GM19397 (cell line): ENCODE measurements around the gene DLGAP1.
A peak's percentile ranks its signal among the peaks of the same experiment; 100 is the strongest.
"Not testable (repeated sequence)": the region's sequence is repeated elsewhere in the genome, so short reads cannot be mapped to it uniquely, and the experiment has no call there.

Experiments
- ATAC-seq: cut with Tn5 transposase; IDR thresholded peaks from one replicate; pipeline ENCODE4 v1.9.1; 2021; ENCODE audit warnings: mild to moderate bottlenecking, moderate library complexity; ENCODE audit not compliant: unreplicated experiment

The DLGAP1 gene

GRCh38 chr18:4455113-4455811, at the start of gene DLGAP1:
TSS of gene DLGAP1 (minus strand) at chr18:4455307.
- ATAC-seq, result peak; percentile 81

GRCh38 chr18:4494703-4495284, 39.7 kb upstream of the DLGAP1 start:
- ATAC-seq, result not testable (repeated sequence)

- no peak for ATAC-seq
These were observed 13.4 kb upstream of the DLGAP1 start for GRCh38 chr18:4468511-4468910.

DNA sequence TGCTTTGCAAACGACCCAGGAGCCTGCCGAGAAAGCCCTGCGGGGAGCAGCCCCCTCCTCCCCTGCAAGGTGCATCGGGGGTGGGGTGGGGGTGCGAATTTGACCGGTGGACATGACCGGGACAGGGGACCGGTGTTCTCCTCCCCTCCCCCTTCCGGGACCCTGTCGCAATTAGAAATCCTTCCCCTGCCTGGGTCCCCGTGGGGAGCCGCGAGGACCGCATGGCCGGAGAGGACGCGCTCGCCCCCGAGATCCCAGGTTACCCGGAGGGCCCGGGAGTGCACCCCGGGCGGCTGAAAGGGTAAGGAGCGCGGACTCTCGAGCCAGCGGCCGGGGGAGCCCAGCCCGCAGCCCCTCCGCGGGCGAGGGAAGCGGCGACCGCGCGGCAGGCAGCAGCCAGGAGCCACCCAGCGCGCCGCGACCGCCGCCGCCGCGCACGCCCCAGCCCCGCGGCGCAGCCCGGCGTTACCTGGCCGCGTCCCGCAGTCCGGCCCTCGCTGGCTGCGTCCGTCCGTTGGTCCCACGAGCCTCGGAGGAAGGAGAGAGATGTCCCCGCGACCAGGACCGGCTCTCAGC, 482 bp downstream of the DLGAP1 start:
- peak; percentile 31 for ATAC-seq

- no peak for ATAC-seq
These were observed 1.1 kb downstream of the DLGAP1 start for GRCh38 chr18:4453874-4454536.

GRCh38 chr18:4453567-4453873, 1.6 kb downstream of the DLGAP1 start:
- ATAC-seq, result no peak

- ATAC-seq, result no peak
These were observed 4.9 kb downstream of the DLGAP1 start for GRCh38 chr18:4450065-4450658.

GRCh38 chr18:4445902-4446301, 9.2 kb downstream of the DLGAP1 start:
- ATAC-seq, result no peak

GRCh38 chr18:4444306-4444705, 10.8 kb downstream of the DLGAP1 start:
- ATAC-seq, result no peak

GRCh38 chr18:4441098-4441497, 14.0 kb downstream of the DLGAP1 start:
- ATAC-seq, result no peak

GRCh38 chr18:4438938-4439337, 16.2 kb downstream of the DLGAP1 start:
- ATAC-seq, result no peak

GRCh38 chr18:4433717-4434116, 21.4 kb downstream of the DLGAP1 start:
- no peak for ATAC-seq

DNA sequence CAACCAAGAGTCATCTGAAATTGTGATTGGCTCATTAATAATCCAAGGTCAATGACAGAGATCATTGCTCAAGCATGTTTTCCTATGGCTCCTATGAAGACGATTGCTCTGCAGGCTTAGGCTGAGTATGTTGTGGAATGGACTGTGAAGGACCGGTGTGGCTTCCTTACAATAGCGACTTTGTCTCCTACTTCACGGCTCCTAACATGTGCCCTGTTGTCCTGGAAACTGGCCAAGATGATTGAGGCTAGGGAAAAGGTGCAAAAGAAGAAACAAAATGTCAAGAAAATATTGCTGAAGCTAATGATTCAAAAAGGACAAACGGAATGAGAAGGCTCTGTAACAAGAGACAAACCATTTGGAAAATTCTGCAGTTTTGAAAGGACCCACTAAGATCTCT, 24.3 kb downstream of the DLGAP1 start:
- ATAC-seq, result no peak

DNA sequence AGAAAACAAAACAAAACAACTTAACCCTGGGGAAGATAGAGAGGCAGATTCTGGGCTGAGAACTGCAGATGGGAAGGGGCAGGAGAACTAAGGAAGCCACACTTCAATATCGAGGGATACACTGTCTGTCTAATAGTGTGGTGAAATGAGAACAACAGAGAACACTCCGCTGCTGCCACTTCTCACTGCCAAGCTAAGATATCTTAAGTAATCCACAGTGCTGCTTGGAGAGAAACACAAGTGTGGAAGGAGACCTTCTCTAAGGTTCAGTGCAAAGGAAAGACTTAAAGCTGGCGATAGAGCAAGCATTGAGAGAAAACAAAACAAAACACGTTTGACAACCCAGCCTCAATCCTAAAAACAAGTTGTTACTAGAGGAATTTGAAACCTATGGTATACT, 37.4 kb downstream of the DLGAP1 start:
- no peak for ATAC-seq

GRCh38 chr18:4416976-4417375, 38.1 kb downstream of the DLGAP1 start:
- ATAC-seq, result no peak

- ATAC-seq, result no peak
These were observed 42.8 kb downstream of the DLGAP1 start for GRCh38 chr18:4412286-4412685.

GRCh38 chr18:4406856-4407255, 48.3 kb downstream of the DLGAP1 start:
- ATAC-seq, result no peak

DNA sequence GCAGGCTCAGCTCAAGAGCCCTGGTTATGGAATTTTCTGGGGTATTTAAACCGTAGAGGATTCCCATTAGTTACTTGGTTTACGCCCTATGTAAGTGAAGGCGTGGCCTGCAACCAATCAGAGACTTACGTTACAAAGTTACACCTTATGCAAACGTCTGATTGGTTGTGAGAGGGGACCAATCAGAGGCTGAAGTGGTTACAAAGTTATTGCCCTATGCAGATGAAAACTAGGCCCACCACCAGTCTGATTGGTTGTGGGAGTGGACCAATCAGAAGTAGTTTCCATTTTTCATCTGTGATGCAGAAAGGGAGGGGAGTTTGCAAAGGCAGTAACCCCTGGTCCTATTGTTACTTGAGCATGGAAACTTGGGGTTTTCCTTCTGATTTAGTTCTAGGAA, 49.1 kb downstream of the DLGAP1 start:
- no peak for ATAC-seq

DNA sequence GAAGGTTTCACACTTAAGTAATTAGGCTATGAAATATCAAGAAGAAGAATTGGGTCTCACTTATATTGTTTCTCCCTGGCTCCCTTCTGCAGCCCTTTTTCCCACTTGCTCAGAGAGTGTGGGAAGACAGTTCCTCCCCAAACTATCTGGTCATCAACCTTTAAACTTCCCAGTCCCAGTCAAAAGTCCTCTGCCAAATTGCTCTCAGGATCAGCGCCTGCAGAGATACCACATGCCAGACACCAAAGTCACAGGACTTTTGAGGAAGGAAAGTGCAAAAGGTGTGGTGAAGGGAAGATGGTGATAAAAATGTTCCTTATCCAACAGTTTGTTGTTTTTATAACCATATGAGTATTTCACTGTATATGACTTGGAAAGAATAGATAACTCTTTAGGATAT, 51.3 kb downstream of the DLGAP1 start:
- no peak for ATAC-seq

- ATAC-seq, result no peak
These were observed 54.2 kb downstream of the DLGAP1 start for GRCh38 chr18:4400911-4401310.

- no peak for ATAC-seq
These were observed 55.2 kb downstream of the DLGAP1 start for GRCh38 chr18:4399929-4400328.

DNA sequence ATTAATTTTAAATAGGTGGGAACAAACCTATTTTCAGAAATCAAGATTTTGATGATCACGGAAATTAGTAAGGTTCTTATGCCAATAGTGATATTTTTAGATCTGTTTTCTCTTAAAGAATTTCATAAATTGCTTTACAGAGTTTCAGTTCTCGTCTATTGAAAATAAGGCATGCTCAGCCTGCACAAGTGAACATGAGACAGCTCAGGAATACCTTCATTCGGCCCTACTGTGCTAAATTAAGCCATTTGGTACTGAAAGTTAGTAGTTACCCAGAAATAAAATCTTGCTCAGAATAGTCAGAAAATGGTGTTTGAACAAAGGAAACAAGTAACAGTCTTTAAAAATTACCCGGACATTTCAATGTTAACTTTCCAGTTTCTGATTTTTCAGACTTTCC, 60.4 kb downstream of the DLGAP1 start:
- ATAC-seq, result no peak
